Measurements from ENCODE around the gene CAPN11. TPM values are rescaled to one million over a fixed set of nuclear protein-coding genes. Genes with fewer than 3 reads are reported as not detected.

CAPN11 gene
- total and polyA plus RNA-seq, 2 experiments from 2014 or later: 1.1 to 1.7 TPM

GRCh38 chr6:44186635-44187025, 28.0 kb downstream of the CAPN11 start:
- no peaks in the 10 kb centered on the region for H3K79me2 ChIP-seq (replicated peaks; ENCODE audit: insufficient read depth)
- H3K27ac ChIP-seq (ENCODE audit: low read depth): no peak overlapping the region
- Mint-ChIP-seq H3K27me3 (ENCODE audit: insufficient read depth, low read depth, poor library complexity) (peaks cover 23% of the 10 kb centered on the region), H3K27ac (no peak overlapping the region), H3K36me3 (ENCODE audit: low read depth) (no peaks in the 10 kb centered on the region), H3K9me3 (no peaks in the 10 kb centered on the region), H3K4me3 (no peak overlapping the region), H3K4me1 (peaks cover 28% of the 10 kb centered on the region)
- TF ChIP-seq POLR2AphosphoS5 (IDR thresholded peaks at IDR 0.05; ENCODE audit: low read depth): no peak
- TF ChIP-seq ETS1 (IDR thresholded peaks at IDR 0.05): no peak
- peak overlapping the region; percentile 38; the same call in 1 of the 2 replicates for H3K4me2 ChIP-seq
- DNase-seq (ENCODE audit: low spot score) (no peak), ATAC-seq (no peak)
- H3K4me1 ChIP-seq (ENCODE audit: insufficient read depth): peaks cover 12% of the 10 kb centered on the region
- no peak overlapping the region for H3K4me3 ChIP-seq
- no peaks in the 10 kb centered on the region for H3K36me3 ChIP-seq (ENCODE audit: insufficient read depth)
- no peaks in the 10 kb centered on the region for H4K20me1 ChIP-seq (replicated peaks; ENCODE audit: insufficient read depth)
- H3K9me2 ChIP-seq (ENCODE audit: insufficient read depth): no peaks in the 10 kb centered on the region
- H3F3A ChIP-seq (replicated peaks; ENCODE audit: low read depth): 0 out of 2 replicates have a peak, but pooled peaks cover 2% of the 10 kb centered on the region
- peak overlapping the region; percentile 99 for H2AFZ ChIP-seq
- H3K27me3 ChIP-seq (ENCODE audit: insufficient read depth): no peaks in the 10 kb centered on the region

- H3K4me3 ChIP-seq: no peak overlapping the region
- H3K27me3 ChIP-seq (ENCODE audit: insufficient read depth): no peaks in the 10 kb centered on the region
- H3K9me2 ChIP-seq (ENCODE audit: insufficient read depth): no peaks in the 10 kb centered on the region
- DNase-seq (ENCODE audit: low spot score) (no peak), ATAC-seq (no peak)
- Mint-ChIP-seq H3K27ac (no peak overlapping the region), H3K36me3 (ENCODE audit: low read depth) (no peaks in the 10 kb centered on the region), H3K4me1 (peaks cover 29% of the 10 kb centered on the region), H3K9me3 (no peaks in the 10 kb centered on the region), H3K27me3 (ENCODE audit: insufficient read depth, low read depth, poor library complexity) (peaks cover 22% of the 10 kb centered on the region), H3K4me3 (no peak overlapping the region)
- no peaks in the 10 kb centered on the region for H4K20me1 ChIP-seq (replicated peaks; ENCODE audit: insufficient read depth)
- no peaks in the 10 kb centered on the region for H3K36me3 ChIP-seq (ENCODE audit: insufficient read depth)
- H3K4me1 ChIP-seq (ENCODE audit: insufficient read depth): peaks cover 19% of the 10 kb centered on the region
- H3K4me2 ChIP-seq: no peak overlapping the region
- 0 out of 2 replicates have a peak, but pooled peaks cover 2% of the 10 kb centered on the region for H3F3A ChIP-seq (replicated peaks; ENCODE audit: low read depth)
- no peaks in the 10 kb centered on the region for H3K79me2 ChIP-seq (replicated peaks; ENCODE audit: insufficient read depth)
- H2AFZ ChIP-seq: no peak overlapping the region
- no peak overlapping the region for H3K27ac ChIP-seq (ENCODE audit: low read depth)
- TF ChIP-seq POLR2AphosphoS5 (IDR thresholded peaks at IDR 0.05; ENCODE audit: low read depth) (no peak), ZNF114 (CRISPR knock-in tag; IDR thresholded peaks at IDR 0.05) (no peak), REST (IDR thresholded peaks at IDR 0.05; ENCODE audit: unreplicated experiment) (no peak), CTCF (conservative IDR thresholded peaks at IDR 0.05; ENCODE audit: low read depth in 2 of 2) (no peak), STAT1 (IDR thresholded peaks at IDR 0.05; ENCODE audit: unreplicated experiment) (no peak), EZH2 (IDR thresholded peaks at IDR 0.05; ENCODE audit: low read depth, unreplicated experiment) (no peak), NANOG (IDR thresholded peaks at IDR 0.05; ENCODE audit: borderline replicate concordance) (no peak), ZNF462 (CRISPR knock-in tag; IDR thresholded peaks at IDR 0.05) (no peak), JUNB (IDR thresholded peaks at IDR 0.05; ENCODE audit: unreplicated experiment) (no peak)
Observed at GRCh38 chr6:44188819-44189218, 30.2 kb downstream of the CAPN11 start.

Measured in GM23338 (cell line).